ENCODE results near the gene AKR1C2. TPM values are rescaled to one million over a fixed set of nuclear protein-coding genes. Genes with fewer than 3 reads are reported as not detected.
"Not testable (repeated sequence)": the region's sequence is repeated elsewhere in the genome, so short reads cannot be mapped to it uniquely, and the experiment has no call there.

The AKR1C2 gene
- not detected in 2 replicates for total RNA-seq

- H3K27me3 Mint-ChIP-seq (ENCODE audit: low read depth); H3K9me3 Mint-ChIP-seq; H3K4me1 Mint-ChIP-seq (ENCODE audit: low read depth); H3K4me3 Mint-ChIP-seq (ENCODE audit: low read depth); H3K27ac Mint-ChIP-seq; DNase-seq (ENCODE audit: low spot score); H3K36me3 Mint-ChIP-seq (ENCODE audit: low read depth); intact Hi-C loops (cut with micrococcal nuclease): not testable (repeated sequence)
Measured at GRCh38 chr10:5003127-5004029, at the start of gene AKR1C2. Gene AKR1C2, minus strand, starts transcription at chr10:5003857. Its CDS starts 22 bp downstream, at chr10:5003835.

- H3K27me3 Mint-ChIP-seq (ENCODE audit: low read depth); H3K27ac Mint-ChIP-seq; H3K4me3 Mint-ChIP-seq (ENCODE audit: low read depth); H3K36me3 Mint-ChIP-seq (ENCODE audit: low read depth); H3K9me3 Mint-ChIP-seq; DNase-seq (ENCODE audit: low spot score); H3K4me1 Mint-ChIP-seq (ENCODE audit: low read depth); intact Hi-C loops (cut with micrococcal nuclease): not testable (repeated sequence)
Measured at GRCh38 chr10:5052951-5053500, 49.4 kb upstream of the AKR1C2 start.

DNA sequence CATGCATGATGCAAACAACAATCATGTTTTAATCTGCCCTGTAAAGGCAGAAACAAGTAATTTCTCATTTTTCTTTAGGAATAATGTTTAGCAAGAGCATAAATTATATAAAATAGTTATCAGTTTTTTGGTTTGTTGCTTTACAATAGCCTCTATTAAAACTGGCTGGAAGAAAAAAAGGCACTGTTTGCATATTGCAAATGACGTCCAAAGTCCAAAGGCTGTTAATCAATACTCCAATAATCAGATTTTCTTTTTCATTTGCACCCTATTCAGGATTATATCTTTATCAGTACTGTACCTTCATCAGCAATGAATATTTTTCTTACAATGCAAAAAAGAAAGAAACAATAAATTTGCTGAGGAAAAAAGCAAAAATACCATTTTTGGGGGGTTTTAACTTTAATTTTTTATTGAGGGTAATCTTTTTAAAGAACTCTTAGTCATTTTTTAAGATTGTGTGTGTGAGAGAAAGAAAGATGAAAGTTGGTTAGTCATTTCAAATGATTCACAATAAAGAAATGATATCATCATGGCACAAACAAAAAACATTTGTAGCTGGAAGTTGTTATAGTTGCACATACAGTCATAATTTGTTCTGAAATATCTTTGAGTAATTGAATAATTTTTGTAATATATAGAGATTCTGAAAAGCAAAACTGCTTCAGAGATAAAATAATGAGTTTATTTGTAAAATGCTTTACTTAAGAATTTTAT is 44.4 kb upstream of the AKR1C2 start:
- Mint-ChIP-seq H3K9me3 (no peaks in the 10 kb centered on the region), H3K27ac (no peak overlapping the region), H3K27me3 (ENCODE audit: low read depth) (no peaks in the 10 kb centered on the region), H3K36me3 (ENCODE audit: low read depth) (no peaks in the 10 kb centered on the region), H3K4me3 (ENCODE audit: low read depth) (no peak overlapping the region), H3K4me1 (ENCODE audit: low read depth) (no peaks in the 10 kb centered on the region)
- no peak for DNase-seq (ENCODE audit: low spot score)
- intact Hi-C loops (cut with micrococcal nuclease), result no loop called here

- H3K27me3 Mint-ChIP-seq (ENCODE audit: low read depth); H3K9me3 Mint-ChIP-seq; H3K27ac Mint-ChIP-seq; H3K4me1 Mint-ChIP-seq (ENCODE audit: low read depth); H3K36me3 Mint-ChIP-seq (ENCODE audit: low read depth); H3K4me3 Mint-ChIP-seq (ENCODE audit: low read depth); DNase-seq (ENCODE audit: low spot score); intact Hi-C loops (cut with micrococcal nuclease): not testable (repeated sequence)
Measured at GRCh38 chr10:5047055-5047454, 43.4 kb upstream of the AKR1C2 start.

- Mint-ChIP-seq H3K4me3 (ENCODE audit: low read depth) (no peak overlapping the region), H3K9me3 (no peaks in the 10 kb centered on the region), H3K4me1 (ENCODE audit: low read depth) (peaks cover 1% of the 10 kb centered on the region), H3K27me3 (ENCODE audit: low read depth) (no peaks in the 10 kb centered on the region), H3K36me3 (ENCODE audit: low read depth) (no peaks in the 10 kb centered on the region), H3K27ac (no peak overlapping the region)
- DNase-seq (ENCODE audit: low spot score), result no peak
- intact Hi-C loops (cut with micrococcal nuclease), result no loop called here
Measured at GRCh38 chr10:5046410-5046809, 42.8 kb upstream of the AKR1C2 start.

DNA sequence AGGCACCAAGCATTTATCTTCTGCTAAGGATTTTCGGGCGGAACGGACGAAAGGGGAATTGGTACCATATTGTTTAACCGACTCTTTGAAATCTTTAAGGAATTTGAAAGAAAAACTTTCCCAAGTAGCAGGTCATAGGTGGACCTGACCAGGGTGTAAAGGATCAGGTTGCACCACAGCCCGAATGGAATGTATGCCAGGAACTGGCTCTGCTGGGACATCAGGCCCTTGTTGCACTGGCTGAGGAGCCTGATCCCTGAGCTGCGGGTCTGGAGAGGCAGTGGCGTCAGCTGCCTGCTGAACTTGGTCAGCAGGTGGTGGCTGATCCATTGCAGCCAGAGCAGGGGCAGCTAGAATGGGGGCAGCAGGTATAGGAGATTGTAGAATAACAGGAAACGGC is 41.4 kb upstream of the AKR1C2 start:
- DNase-seq (ENCODE audit: low spot score), result no peak
- Mint-ChIP-seq H3K4me1 (ENCODE audit: low read depth) (peaks cover 4% of the 10 kb centered on the region), H3K27me3 (ENCODE audit: low read depth) (no peaks in the 10 kb centered on the region), H3K36me3 (ENCODE audit: low read depth) (no peaks in the 10 kb centered on the region), H3K4me3 (ENCODE audit: low read depth) (no peak overlapping the region), H3K9me3 (no peaks in the 10 kb centered on the region), H3K27ac (no peak overlapping the region)
- intact Hi-C loops (cut with micrococcal nuclease), result no loop called here

GRCh38 chr10:5043716-5044115 is 40.1 kb upstream of the AKR1C2 start:
- intact Hi-C loops (cut with micrococcal nuclease), result no loop called here
- Mint-ChIP-seq H3K4me3 (ENCODE audit: low read depth) (no peak overlapping the region), H3K9me3 (no peaks in the 10 kb centered on the region), H3K36me3 (ENCODE audit: low read depth) (no peaks in the 10 kb centered on the region), H3K27me3 (ENCODE audit: low read depth) (no peaks in the 10 kb centered on the region), H3K27ac (no peak overlapping the region), H3K4me1 (ENCODE audit: low read depth) (peaks cover 4% of the 10 kb centered on the region)
- no peak for DNase-seq (ENCODE audit: low spot score)

- H3K27me3 Mint-ChIP-seq (ENCODE audit: low read depth), result no peaks in the 10 kb centered on the region
- H3K4me1 Mint-ChIP-seq (ENCODE audit: low read depth), result peaks cover 4% of the 10 kb centered on the region
- H3K9me3 Mint-ChIP-seq, result no peaks in the 10 kb centered on the region
- H3K4me3 Mint-ChIP-seq (ENCODE audit: low read depth), result no peak overlapping the region
- H3K27ac Mint-ChIP-seq, result no peak overlapping the region
- DNase-seq (ENCODE audit: low spot score), result no peak
- intact Hi-C loops (cut with micrococcal nuclease), result no loop called here
- no peaks in the 10 kb centered on the region for H3K36me3 Mint-ChIP-seq (ENCODE audit: low read depth)
Measured at GRCh38 chr10:5042922-5043321, 39.3 kb upstream of the AKR1C2 start.

DNA sequence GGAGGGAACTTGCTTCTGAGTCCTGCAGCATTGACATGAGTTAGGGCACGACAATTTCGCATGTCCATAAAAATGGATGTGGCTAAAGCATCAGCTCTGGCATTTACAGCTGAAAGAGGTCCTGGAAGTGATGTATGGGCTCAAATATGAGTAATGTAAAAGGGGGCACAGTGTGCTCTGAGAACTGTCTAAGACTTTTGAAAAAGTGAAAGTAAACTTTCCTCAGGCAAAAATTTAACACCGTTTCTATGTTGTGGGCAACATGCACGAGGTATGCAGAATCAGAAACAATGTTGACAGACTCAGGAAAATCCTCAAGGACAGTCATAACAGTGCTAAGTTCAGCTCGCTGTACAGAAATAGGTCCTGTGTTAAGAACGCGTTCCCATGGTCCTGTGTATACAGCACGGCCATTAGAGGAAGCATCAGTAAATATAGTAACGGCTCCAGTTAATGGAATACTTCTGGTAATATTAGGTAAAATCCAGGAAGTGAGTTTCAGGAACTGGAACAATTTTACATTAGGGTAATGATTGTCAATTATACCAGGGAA is 37.9 kb upstream of the AKR1C2 start:
- Mint-ChIP-seq H3K4me3 (ENCODE audit: low read depth) (no peak overlapping the region), H3K36me3 (ENCODE audit: low read depth) (no peaks in the 10 kb centered on the region), H3K9me3 (no peaks in the 10 kb centered on the region), H3K4me1 (ENCODE audit: low read depth) (peaks cover 4% of the 10 kb centered on the region), H3K27me3 (ENCODE audit: low read depth) (no peaks in the 10 kb centered on the region), H3K27ac (no peak overlapping the region)
- intact Hi-C loops (cut with micrococcal nuclease), result no loop called here
- DNase-seq (ENCODE audit: low spot score), result no peak

- no peaks in the 10 kb centered on the region for H3K9me3 Mint-ChIP-seq
- H3K36me3 Mint-ChIP-seq (ENCODE audit: low read depth), result no peaks in the 10 kb centered on the region
- H3K4me3 Mint-ChIP-seq (ENCODE audit: low read depth), result no peak overlapping the region
- H3K27me3 Mint-ChIP-seq (ENCODE audit: low read depth), result no peaks in the 10 kb centered on the region
- intact Hi-C loops (cut with micrococcal nuclease), result no loop called here
- H3K4me1 Mint-ChIP-seq (ENCODE audit: low read depth), result peaks cover 4% of the 10 kb centered on the region
- H3K27ac Mint-ChIP-seq, result no peak overlapping the region
- DNase-seq (ENCODE audit: low spot score), result no peak
Measured at GRCh38 chr10:5040781-5041470, 37.3 kb upstream of the AKR1C2 start.

GRCh38 chr10:5040010-5040673 is 36.5 kb upstream of the AKR1C2 start:
- H3K4me3 Mint-ChIP-seq (ENCODE audit: low read depth), result no peak overlapping the region
- H3K27ac Mint-ChIP-seq, result no peak overlapping the region
- no peak for DNase-seq (ENCODE audit: low spot score)
- H3K27me3 Mint-ChIP-seq (ENCODE audit: low read depth), result no peaks in the 10 kb centered on the region
- peaks cover 7% of the 10 kb centered on the region for H3K9me3 Mint-ChIP-seq
- H3K4me1 Mint-ChIP-seq (ENCODE audit: low read depth), result peaks cover 4% of the 10 kb centered on the region
- intact Hi-C loops (cut with micrococcal nuclease), result no loop called here
- no peaks in the 10 kb centered on the region for H3K36me3 Mint-ChIP-seq (ENCODE audit: low read depth)

DNA sequence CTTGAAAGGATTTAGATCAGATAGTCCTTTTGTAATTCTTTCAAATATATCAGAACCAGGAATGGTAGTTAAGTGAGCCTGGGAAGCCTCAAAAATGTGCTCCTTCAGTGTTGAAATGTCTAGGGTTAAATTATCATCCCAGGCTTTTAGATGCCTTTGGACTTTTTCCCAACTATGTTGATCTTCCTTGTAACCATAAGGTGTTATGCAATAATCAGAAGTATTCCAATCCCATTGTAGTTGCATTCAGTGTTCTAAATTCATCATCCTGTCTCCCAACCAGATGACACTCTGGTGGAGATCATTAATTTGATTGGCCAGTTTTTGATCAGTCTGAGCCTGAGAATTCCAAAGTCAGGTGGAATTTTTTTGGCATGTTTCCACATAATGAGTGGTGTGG is 35.1 kb upstream of the AKR1C2 start:
- H3K9me3 Mint-ChIP-seq, result peaks cover 15% of the 10 kb centered on the region
- DNase-seq (ENCODE audit: low spot score), result no peak
- no peaks in the 10 kb centered on the region for H3K36me3 Mint-ChIP-seq (ENCODE audit: low read depth)
- no peak overlapping the region for H3K27ac Mint-ChIP-seq
- H3K4me1 Mint-ChIP-seq (ENCODE audit: low read depth), result peaks cover 4% of the 10 kb centered on the region
- no peak overlapping the region for H3K4me3 Mint-ChIP-seq (ENCODE audit: low read depth)
- H3K27me3 Mint-ChIP-seq (ENCODE audit: low read depth), result no peaks in the 10 kb centered on the region
- intact Hi-C loops (cut with micrococcal nuclease), result no loop called here

Measured in activated T-helper 2 cell treated with anti-CD3 and anti-CD28 coated beads, Interferon-gamma antibody, Interleukin-2, Interleukin-4, amounts not matched to agents 10 μg/mL and 5 μg/mL and 100 μg/mL, durations not matched to agents 14 hours and 24 hours and 36 hours (primary cell).